ENCODE results near the gene TEN1.

Gene TEN1

DNA sequence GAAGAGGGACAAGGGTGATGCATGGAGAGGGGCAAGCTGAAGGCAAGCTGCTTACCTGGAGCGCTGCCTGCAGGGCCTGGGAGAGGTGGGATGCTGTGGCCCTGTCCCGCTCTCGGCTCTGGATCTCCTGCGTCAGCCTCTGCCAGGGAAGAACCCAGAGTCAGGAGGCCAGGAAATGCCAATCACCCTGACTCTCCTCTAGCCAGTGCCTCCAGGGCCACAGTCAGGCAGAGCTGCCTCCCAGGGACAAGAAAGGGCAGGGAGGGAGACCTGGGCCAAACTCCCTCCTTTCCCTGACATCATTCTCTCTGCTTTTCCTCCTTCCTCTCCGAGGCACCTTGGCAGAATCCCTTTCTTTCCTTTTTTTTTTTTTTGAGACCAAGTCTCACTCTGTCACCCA lies 32.9 kb downstream of the TEN1 start:
- TF ChIP-seq, protein P1, sequence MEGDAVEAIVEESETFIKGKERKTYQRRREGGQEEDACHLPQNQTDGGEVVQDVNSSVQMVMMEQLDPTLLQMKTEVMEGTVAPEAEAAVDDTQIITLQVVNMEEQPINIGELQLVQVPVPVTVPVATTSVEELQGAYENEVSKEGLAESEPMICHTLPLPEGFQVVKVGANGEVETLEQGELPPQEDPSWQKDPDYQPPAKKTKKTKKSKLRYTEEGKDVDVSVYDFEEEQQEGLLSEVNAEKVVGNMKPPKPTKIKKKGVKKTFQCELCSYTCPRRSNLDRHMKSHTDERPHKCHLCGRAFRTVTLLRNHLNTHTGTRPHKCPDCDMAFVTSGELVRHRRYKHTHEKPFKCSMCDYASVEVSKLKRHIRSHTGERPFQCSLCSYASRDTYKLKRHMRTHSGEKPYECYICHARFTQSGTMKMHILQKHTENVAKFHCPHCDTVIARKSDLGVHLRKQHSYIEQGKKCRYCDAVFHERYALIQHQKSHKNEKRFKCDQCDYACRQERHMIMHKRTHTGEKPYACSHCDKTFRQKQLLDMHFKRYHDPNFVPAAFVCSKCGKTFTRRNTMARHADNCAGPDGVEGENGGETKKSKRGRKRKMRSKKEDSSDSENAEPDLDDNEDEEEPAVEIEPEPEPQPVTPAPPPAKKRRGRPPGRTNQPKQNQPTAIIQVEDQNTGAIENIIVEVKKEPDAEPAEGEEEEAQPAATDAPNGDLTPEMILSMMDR (IDR thresholded peaks at IDR 0.05): no peak

DNA sequence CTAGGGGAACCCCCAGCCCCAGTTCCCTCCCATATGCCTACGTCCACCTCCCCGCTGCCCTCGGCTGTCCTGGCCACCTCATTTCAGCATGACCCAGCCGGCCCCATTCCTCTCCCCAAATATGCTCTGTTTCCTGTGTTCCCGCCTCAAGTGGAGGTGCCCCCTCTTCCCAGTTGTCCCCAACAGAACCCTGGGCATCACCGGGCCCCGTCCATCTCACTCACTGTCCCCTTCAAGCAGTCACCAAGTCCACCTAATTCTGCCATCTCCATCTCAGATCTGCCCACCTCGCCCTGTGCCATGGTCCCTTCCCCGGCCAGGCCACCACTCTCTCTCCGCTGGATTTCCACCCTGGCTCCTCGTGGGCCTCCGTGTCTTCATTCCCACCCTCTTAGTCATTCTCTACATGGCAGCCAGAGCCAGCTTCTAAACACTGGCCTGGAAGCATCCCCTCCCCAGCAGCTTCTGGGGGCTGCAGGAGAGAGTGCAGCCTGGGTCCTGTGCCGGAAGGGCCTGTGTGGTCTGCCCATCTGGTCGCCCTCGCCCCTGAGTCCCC lies 34.4 kb downstream of the TEN1 start:
- TF ChIP-seq, protein P1 (IDR thresholded peaks at IDR 0.05): no peak

DNA sequence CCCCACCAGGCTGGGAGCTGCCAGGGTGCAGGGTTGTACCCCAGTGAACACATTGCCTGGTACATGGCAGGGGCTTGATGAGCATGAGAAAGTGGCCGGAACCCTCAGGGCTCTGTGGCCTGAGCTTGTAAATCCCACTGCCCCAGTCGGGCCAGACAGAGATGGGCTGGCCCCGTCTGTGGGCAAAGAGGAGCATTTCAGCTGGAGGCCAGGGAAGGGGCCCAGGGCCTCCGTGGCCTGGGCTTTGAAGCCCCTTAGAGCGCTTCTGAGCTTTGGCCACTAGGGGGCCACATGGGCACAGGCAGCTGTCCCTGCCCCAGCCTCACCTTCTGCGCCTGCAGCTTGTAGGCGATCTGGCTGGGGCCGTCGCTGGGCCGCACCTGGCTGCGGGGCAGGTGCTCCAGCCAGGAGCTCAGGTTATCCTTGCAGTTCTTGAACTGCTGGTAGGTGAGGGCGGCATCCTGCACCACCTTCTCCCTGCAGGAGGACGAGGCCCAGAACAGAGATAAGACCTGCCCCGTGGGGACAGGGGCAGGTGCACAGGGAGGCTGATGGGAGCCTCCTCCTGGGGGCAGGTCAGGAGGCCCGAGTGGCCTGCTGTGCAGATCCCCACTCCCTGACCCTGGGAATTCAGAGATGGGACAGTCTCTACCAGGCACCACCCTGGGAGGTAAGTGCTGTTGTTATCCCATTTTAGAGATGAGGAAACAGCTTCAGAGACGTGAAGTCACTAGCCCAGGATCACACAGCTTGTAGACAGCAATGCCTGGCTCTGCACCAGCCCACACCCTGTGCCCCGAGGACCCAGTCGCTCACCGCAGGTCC lies 35.3 kb downstream of the TEN1 start:
- TF ChIP-seq, protein P1 (IDR thresholded peaks at IDR 0.05): peak; percentile 97

DNA sequence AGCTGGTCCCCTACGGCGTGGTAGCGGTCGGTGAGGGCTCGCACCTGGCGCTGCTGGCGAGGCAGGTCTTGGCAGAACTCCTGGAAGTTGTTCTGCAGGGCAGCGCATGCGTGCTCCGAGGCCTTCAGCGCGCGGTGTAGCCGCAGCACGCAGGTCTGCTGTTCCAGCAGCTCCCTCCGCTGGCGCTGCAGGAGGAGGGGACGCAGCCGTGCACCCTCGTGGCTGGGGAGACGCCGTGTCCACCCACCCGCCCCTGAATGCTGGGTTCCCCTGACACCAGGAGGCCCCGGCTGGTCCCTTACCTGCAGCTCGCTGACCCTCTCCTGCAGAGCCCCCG lies 35.9 kb downstream of the TEN1 start:
- TF ChIP-seq, protein P1 (IDR thresholded peaks at IDR 0.05): no peak

DNA sequence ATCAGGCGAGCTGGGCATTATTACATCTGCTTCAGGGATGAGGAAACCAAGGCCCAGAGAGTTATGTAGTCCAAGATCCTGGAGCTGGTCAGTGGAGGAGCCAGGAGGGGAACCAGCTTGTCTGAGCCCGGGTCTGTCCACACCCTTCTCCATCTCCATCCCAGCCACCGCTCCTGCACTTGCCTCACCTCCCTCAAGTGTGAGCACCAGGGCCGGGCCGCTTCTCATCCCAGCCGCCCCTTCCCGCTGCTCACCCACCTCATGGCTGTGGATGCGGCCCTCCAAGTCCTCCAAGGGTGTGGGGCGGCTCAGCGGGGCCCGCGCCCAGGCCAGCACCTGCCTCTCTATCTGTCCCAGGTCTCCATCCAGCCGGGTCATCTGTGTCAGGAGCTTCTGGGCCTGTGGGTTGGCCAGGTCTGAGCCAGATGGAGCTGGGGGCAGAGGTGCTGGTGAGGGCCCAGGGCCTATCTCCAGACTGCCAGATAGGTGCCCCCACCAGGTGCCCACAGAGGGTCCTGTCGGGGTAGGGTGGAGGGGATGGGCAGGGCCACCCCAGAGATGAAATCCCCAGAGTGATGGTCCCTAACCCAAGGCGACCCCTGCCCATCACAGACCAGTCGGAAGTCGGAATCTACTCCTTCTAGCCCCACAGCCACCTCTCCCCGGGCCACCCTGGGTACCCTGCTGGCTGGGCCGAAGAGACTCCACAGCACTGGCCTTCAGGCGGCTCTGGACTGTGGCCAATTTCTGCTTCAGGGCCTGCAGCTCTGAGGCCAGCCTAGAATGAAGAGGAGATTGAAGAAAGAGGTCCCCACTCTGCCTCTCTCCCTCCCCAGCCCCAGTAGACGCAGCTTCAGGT lies 38.7 kb downstream of the TEN1 start:
- TF ChIP-seq, protein P1 (IDR thresholded peaks at IDR 0.05): no peak

DNA sequence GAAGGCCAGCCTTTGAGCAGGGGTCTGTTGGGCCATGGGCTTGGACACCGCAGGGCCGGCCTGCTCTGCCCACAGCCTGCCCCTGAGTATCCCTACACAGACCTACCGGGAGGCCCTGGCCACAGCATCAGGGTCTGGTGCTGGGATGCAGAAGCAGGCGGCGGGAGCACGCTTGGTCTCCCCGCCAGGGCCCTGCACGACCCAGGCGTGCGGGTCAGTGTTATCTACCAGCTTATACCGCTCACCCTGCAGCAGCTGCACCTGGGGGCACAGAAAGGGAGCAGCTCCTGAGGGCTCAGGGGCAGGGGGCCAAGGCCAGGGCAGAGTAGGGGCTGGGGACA lies 39.3 kb downstream of the TEN1 start:
- TF ChIP-seq, protein P1 (IDR thresholded peaks at IDR 0.05): no peak

DNA sequence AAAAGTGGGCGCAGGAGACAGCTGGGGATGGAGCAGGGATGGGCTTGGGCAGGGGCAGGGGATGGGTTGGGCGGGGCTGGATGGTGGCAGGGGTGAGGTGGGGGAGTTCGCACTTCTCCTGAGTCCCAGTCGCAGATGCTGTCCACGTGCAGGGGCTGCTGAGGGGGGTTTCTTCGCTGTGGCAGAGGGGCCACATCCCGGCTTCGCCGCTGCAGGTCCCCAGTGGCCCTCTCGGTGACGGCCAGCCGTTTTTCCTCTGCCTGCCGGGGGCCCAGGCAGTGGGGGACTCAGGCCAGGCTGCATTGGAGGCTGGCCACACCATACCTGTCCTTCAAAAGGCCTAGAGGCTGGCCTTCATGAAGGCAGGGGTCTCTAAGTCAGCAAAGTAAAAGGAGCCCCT lies 39.8 kb downstream of the TEN1 start:
- TF ChIP-seq, protein P1 (IDR thresholded peaks at IDR 0.05): no peak
